Loucy (cell line): Measurements from ENCODE around the gene TMEM163.
"Not testable (repeated sequence)": the region's sequence is repeated elsewhere in the genome, so short reads cannot be mapped to it uniquely, and the experiment has no call there.

ENCODE experiments used
- H2AFZ ChIP-seq: fragments of 200-600 bp; sonication (generic); 2 replicates; pipeline ENCODE4 v1.6.0; 2016; ENCODE audit warnings: antibody characterized with exemption, mild to moderate bottlenecking, low read length, moderate library complexity
- H3F3A ChIP-seq: fragments of 200-600 bp; 2 replicates; pipeline ENCODE4 v1.6.0; 2016; ENCODE audit warnings: antibody characterized with exemption, low read depth, mild to moderate bottlenecking
- H3K27me3 ChIP-seq: fragments of 200-600 bp; sonication (generic); 2 replicates; pipeline ENCODE4 v1.6.1; 2014; ENCODE audit warnings: low read length, mild to moderate bottlenecking; ENCODE audit not compliant: insufficient read depth, poor library complexity, severe bottlenecking
- H3K36me3 ChIP-seq: fragments of 200-600 bp; sonication (generic); 2 replicates; pipeline ENCODE4 v1.6.1; 2016; ENCODE audit warnings: low read length; ENCODE audit not compliant: insufficient read depth
- H3K4me1 ChIP-seq: fragments of 200-600 bp; sonication (generic); 2 replicates; pipeline ENCODE4 v1.5.1; 2014; ENCODE audit warnings: low read length, mild to moderate bottlenecking; ENCODE audit not compliant: insufficient read depth, poor library complexity, severe bottlenecking
- H3K4me2 ChIP-seq: fragments of 200-600 bp; sonication (generic); 2 replicates; pipeline ENCODE4 v1.6.0; 2014; ENCODE audit warnings: antibody characterized with exemption, low read length, low read depth, mild to moderate bottlenecking; ENCODE audit not compliant: poor library complexity, severe bottlenecking
- H3K4me3 ChIP-seq: fragments of 200-600 bp; sonication (generic); 2 replicates; pipeline ENCODE4 v1.5.1; 2014; ENCODE audit warnings: low read length, mild to moderate bottlenecking, mixed read lengths; ENCODE audit not compliant: poor library complexity, severe bottlenecking
- H3K79me2 ChIP-seq: fragments of 200-600 bp; sonication (generic); 2 replicates; pipeline ENCODE4 v1.6.1; 2014; ENCODE audit warnings: low read length; ENCODE audit not compliant: insufficient read depth
- H3K9ac ChIP-seq: fragments of 200-600 bp; sonication (generic); 2 replicates; pipeline ENCODE4 v1.6.0; 2014; ENCODE audit warnings: mild to moderate bottlenecking, low read depth, low read length, moderate library complexity; ENCODE audit not compliant: poor library complexity, severe bottlenecking
- H3K9me2 ChIP-seq: fragments of 200-600 bp; sonication (generic); replicated peaks from 2 replicates; pipeline ENCODE4 v1.6.1; 2016; ENCODE audit warnings: low read depth, low read length, mixed read lengths
- H3K9me3 ChIP-seq: fragments of 200-600 bp; sonication (generic); 2 replicates; pipeline ENCODE4 v1.6.1; 2014; ENCODE audit warnings: mild to moderate bottlenecking, antibody characterized with exemption, low read length, low read depth; ENCODE audit not compliant: insufficient read depth
- H4K20me1 ChIP-seq: fragments of 200-600 bp; sonication (generic); 2 replicates; pipeline ENCODE4 v1.6.0; 2014; ENCODE audit warnings: antibody characterized with exemption, low read length, mild to moderate bottlenecking; ENCODE audit not compliant: insufficient read depth, poor library complexity, severe bottlenecking
- EZH2phosphoT487 ChIP-seq: fragments of 200-600 bp; IDR thresholded peaks from 2 replicates; pipeline ENCODE4 v1.6.1; 2018; ENCODE audit warnings: antibody characterized with exemption, mild to moderate bottlenecking, moderate library complexity, borderline replicate concordance
- TF ChIP-seq, protein P1 (sequence below): fragments of 200-600 bp; sonication (generic); conservative IDR thresholded peaks from 2 replicates; pipeline ENCODE4 v1.5.1; 2014; ENCODE audit warnings: mild to moderate bottlenecking, antibody characterized with exemption, low read length

TMEM163 gene

DNA sequence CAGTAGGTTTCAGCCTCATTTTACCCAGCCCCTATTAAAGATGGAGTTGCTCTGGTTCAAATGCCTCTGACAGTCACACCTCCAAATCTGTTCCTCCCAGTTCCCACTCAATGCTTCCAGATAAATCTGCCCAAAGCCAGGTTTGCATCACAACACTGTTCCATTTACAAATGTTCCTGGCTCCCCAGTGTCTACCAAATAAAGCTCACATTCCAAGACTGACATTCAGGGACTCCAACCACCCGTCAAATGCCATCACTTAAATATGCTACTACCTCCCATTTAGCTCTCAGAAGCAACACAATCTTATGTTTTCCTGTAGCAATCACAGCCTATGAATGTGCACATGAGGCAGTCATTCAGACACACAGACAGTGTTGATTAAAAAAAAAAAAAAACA lies 127.3 kb downstream of the TMEM163 start:
- Histone ChIP-seq H3K9me2 (no peaks in the 10 kb centered on the region), H4K20me1 (no peaks in the 10 kb centered on the region), H2AFZ (no peak overlapping the region), H3K4me1 (no peaks in the 10 kb centered on the region), H3K4me3 (no peak overlapping the region), H3K9ac (no peak overlapping the region), H3K79me2 (no peaks in the 10 kb centered on the region), H3F3A (no peaks in the 10 kb centered on the region), H3K27me3 (no peaks in the 10 kb centered on the region), H3K36me3 (no peaks in the 10 kb centered on the region), H3K9me3 (no peaks in the 10 kb centered on the region), H3K4me2 (no peak overlapping the region)
- TF ChIP-seq, protein P1, sequence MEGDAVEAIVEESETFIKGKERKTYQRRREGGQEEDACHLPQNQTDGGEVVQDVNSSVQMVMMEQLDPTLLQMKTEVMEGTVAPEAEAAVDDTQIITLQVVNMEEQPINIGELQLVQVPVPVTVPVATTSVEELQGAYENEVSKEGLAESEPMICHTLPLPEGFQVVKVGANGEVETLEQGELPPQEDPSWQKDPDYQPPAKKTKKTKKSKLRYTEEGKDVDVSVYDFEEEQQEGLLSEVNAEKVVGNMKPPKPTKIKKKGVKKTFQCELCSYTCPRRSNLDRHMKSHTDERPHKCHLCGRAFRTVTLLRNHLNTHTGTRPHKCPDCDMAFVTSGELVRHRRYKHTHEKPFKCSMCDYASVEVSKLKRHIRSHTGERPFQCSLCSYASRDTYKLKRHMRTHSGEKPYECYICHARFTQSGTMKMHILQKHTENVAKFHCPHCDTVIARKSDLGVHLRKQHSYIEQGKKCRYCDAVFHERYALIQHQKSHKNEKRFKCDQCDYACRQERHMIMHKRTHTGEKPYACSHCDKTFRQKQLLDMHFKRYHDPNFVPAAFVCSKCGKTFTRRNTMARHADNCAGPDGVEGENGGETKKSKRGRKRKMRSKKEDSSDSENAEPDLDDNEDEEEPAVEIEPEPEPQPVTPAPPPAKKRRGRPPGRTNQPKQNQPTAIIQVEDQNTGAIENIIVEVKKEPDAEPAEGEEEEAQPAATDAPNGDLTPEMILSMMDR: no peak
- TF ChIP-seq EZH2phosphoT487: no peak

DNA sequence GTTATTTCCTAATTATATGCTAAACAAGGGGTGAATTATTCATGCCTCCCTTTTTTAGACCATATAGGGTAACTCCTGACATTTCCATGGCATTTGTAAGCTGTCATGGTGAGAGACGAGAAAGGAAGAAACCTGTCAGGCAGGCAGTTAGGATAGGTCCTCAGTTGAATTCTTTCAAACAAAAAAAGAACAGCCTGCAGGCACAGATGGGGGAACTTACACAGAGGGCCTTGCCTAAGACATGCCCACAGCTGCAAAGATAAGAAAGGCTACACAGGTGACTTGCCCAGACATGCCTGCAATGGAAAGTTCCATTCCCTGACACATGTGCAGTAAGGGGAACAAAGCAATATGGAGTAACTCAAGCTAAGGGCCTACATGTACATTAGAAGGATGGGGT lies 128.1 kb downstream of the TMEM163 start:
- Histone ChIP-seq H3K27me3 (no peaks in the 10 kb centered on the region), H3K79me2 (no peaks in the 10 kb centered on the region), H3K4me2 (no peak overlapping the region), H3K4me1 (no peaks in the 10 kb centered on the region), H4K20me1 (no peaks in the 10 kb centered on the region), H3K36me3 (no peaks in the 10 kb centered on the region), H3K9me3 (no peaks in the 10 kb centered on the region), H2AFZ (no peak overlapping the region), H3F3A (no peaks in the 10 kb centered on the region), H3K9me2 (no peaks in the 10 kb centered on the region), H3K4me3 (no peak overlapping the region), H3K9ac (no peak overlapping the region)
- TF ChIP-seq, protein P1: no peak
- no peak for TF ChIP-seq EZH2phosphoT487

DNA sequence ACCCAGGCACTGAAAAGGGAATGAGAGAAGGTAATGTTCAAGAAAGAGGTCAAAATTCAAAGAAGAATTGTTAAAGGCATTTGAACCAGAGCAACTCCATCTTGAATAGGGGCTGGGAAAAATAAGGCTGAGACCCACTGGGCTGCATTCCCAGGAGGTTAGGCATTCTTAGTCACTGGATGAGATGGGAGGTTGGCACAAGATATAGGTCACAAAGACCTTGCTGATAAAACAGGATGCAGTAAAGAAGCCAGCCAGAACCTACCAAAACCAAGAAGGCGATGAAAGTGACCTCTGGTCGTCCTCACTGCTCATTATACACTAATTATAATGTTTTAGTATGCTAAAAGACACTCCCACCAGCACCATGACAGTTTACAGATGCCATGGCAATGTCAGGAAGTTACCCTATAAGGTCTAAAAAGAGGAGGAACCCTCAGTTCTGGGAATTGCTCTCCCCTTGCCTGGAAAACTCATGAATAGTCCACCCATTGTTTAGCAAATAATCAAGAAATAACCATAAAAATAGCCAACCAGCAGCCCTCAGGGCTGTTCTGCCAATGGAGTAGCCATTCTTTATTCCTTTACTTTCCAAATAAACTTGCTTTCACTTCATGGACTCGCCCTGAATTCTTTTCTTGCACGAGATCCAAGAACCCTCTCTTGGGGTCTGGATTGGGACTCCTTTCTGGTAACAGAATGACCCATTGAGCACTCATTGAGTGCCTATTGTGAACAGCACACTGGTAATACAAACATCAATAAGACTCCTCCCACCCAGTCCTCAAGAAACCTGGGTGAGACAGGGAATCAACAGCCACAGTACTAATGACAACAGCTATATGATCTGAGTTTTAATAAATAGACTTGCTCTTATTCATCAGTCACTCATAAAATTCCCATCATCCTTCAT lies 129.4 kb downstream of the TMEM163 start:
- H3F3A ChIP-seq, H3K9me3 ChIP-seq, H3K36me3 ChIP-seq, H3K9me2 ChIP-seq, H3K79me2 ChIP-seq, H3K4me3 ChIP-seq, H3K9ac ChIP-seq, H4K20me1 ChIP-seq, H2AFZ ChIP-seq, H3K27me3 ChIP-seq, H3K4me2 ChIP-seq, H3K4me1 ChIP-seq: not testable (repeated sequence)

DNA sequence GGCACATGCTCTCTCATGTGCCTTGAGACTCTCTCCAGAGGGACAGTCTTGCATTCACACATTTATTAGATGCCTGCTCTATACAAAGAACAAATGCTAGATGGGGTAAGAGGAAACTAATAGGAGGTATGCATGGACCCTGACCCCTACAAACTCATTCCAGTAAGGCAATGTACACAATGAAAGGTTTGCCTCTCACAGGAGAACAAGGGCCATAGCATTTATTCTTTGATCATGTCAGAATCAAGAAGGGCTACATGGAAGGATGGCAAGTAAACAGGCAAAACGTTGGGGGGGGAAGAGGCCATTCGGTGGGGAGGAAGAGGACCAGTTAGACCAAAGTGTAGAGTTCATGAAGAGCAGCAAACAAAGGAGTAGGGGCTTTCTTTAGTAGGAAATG lies 130.2 kb downstream of the TMEM163 start:
- no peak overlapping the region for H2AFZ ChIP-seq

More for the DNA sequence above, 130.2 kb downstream of the TMEM163 start:
- H3K27me3 ChIP-seq: no peaks in the 10 kb centered on the region
- no peaks in the 10 kb centered on the region for H3F3A ChIP-seq
- H3K4me2 ChIP-seq: no peak overlapping the region
- H3K4me3 ChIP-seq: no peak overlapping the region
- TF ChIP-seq, protein P1: no peak
- no peak for TF ChIP-seq EZH2phosphoT487
- no peaks in the 10 kb centered on the region for H3K9me2 ChIP-seq
- no peak overlapping the region for H3K9ac ChIP-seq
- no peaks in the 10 kb centered on the region for H4K20me1 ChIP-seq
- no peaks in the 10 kb centered on the region for H3K9me3 ChIP-seq
- no peaks in the 10 kb centered on the region for H3K79me2 ChIP-seq
- H3K4me1 ChIP-seq: no peaks in the 10 kb centered on the region
- H3K36me3 ChIP-seq: no peaks in the 10 kb centered on the region
